ENCODE results near the gene IFNGR1. TPM values are rescaled to one million over a fixed set of nuclear protein-coding genes. Genes with fewer than 3 reads are reported as not detected.

Gene IFNGR1
- total and polyA plus RNA-seq, 2 experiments from 2014 or later = 22.8 to 23.2 TPM

DNA sequence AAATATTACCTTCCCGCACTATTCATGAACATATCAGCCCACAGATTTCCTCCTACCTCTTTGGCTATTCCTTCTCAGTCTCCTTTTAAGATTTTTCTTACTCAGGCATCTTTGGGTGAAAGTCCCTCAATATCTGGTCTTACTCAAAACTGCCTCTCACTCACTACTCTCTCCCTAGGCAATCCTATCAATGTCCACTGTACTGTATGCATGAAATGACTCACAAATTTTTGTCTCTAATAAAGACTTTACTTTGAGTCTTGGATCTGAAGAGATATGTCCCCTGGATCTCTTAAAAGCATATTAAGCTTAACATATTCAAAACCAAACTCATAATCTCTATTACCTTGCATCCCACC lies 70.2 kb downstream of the IFNGR1 start (continued):
- TF ChIP-seq, protein P1, sequence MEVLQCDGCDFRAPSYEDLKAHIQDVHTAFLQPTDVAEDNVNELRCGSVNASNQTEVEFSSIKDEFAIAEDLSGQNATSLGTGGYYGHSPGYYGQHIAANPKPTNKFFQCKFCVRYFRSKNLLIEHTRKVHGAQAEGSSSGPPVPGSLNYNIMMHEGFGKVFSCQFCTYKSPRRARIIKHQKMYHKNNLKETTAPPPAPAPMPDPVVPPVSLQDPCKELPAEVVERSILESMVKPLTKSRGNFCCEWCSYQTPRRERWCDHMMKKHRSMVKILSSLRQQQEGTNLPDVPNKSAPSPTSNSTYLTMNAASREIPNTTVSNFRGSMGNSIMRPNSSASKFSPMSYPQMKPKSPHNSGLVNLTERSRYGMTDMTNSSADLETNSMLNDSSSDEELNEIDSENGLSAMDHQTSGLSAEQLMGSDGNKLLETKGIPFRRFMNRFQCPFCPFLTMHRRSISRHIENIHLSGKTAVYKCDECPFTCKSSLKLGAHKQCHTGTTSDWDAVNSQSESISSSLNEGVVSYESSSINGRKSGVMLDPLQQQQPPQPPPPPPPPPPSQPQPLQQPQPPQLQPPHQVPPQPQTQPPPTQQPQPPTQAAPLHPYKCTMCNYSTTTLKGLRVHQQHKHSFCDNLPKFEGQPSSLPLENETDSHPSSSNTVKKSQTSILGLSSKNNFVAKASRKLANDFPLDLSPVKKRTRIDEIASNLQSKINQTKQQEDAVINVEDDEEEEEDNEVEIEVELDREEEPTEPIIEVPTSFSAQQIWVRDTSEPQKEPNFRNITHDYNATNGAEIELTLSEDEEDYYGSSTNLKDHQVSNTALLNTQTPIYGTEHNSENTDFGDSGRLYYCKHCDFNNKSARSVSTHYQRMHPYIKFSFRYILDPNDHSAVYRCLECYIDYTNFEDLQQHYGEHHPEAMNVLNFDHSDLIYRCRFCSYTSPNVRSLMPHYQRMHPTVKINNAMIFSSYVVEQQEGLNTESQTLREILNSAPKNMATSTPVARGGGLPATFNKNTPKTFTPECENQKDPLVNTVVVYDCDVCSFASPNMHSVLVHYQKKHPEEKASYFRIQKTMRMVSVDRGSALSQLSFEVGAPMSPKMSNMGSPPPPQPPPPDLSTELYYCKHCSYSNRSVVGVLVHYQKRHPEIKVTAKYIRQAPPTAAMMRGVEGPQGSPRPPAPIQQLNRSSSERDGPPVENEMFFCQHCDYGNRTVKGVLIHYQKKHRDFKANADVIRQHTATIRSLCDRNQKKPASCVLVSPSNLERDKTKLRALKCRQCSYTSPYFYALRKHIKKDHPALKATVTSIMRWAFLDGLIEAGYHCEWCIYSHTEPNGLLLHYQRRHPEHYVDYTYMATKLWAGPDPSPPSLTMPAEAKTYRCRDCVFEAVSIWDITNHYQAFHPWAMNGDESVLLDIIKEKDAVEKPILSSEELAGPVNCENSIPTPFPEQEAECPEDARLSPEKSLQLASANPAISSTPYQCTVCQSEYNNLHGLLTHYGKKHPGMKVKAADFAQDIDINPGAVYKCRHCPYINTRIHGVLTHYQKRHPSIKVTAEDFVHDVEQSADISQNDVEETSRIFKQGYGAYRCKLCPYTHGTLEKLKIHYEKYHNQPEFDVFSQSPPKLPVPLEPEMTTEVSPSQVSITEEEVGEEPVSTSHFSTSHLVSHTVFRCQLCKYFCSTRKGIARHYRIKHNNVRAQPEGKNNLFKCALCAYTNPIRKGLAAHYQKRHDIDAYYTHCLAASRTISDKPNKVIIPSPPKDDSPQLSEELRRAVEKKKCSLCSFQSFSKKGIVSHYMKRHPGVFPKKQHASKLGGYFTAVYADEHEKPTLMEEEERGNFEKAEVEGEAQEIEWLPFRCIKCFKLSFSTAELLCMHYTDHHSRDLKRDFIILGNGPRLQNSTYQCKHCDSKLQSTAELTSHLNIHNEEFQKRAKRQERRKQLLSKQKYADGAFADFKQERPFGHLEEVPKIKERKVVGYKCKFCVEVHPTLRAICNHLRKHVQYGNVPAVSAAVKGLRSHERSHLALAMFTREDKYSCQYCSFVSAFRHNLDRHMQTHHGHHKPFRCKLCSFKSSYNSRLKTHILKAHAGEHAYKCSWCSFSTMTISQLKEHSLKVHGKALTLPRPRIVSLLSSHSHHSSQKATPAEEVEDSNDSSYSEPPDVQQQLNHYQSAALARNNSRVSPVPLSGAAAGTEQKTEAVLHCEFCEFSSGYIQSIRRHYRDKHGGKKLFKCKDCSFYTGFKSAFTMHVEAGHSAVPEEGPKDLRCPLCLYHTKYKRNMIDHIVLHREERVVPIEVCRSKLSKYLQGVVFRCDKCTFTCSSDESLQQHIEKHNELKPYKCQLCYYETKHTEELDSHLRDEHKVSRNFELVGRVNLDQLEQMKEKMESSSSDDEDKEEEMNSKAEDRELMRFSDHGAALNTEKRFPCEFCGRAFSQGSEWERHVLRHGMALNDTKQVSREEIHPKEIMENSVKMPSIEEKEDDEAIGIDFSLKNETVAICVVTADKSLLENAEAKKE (CRISPR knock-in tag; IDR thresholded peaks at IDR 0.05) = no peak
- TF ChIP-seq EZH2 (IDR thresholded peaks at IDR 0.05; ENCODE audit: low read depth, unreplicated experiment) = no peak
- TF ChIP-seq POLR2AphosphoS5 (IDR thresholded peaks at IDR 0.05; ENCODE audit: low read depth) = no peak
- no peak for TF ChIP-seq ZNF331 (CRISPR knock-in tag; IDR thresholded peaks at IDR 0.05; ENCODE audit: low read depth)
- TF ChIP-seq ZNF114 (CRISPR knock-in tag; IDR thresholded peaks at IDR 0.05) = no peak
- no peak for TF ChIP-seq EZH2phosphoT487 (IDR thresholded peaks at IDR 0.05; ENCODE audit: unreplicated experiment)
- TF ChIP-seq, protein P2, sequence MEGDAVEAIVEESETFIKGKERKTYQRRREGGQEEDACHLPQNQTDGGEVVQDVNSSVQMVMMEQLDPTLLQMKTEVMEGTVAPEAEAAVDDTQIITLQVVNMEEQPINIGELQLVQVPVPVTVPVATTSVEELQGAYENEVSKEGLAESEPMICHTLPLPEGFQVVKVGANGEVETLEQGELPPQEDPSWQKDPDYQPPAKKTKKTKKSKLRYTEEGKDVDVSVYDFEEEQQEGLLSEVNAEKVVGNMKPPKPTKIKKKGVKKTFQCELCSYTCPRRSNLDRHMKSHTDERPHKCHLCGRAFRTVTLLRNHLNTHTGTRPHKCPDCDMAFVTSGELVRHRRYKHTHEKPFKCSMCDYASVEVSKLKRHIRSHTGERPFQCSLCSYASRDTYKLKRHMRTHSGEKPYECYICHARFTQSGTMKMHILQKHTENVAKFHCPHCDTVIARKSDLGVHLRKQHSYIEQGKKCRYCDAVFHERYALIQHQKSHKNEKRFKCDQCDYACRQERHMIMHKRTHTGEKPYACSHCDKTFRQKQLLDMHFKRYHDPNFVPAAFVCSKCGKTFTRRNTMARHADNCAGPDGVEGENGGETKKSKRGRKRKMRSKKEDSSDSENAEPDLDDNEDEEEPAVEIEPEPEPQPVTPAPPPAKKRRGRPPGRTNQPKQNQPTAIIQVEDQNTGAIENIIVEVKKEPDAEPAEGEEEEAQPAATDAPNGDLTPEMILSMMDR (conservative IDR thresholded peaks at IDR 0.05; ENCODE audit: low read depth in 2 of 2) = no peak
